AG04450 (cell line): ENCODE data around the gene RNF180. TPM values are rescaled to one million over a fixed set of nuclear protein-coding genes. Genes with fewer than 3 reads are reported as not detected.
A peak's percentile ranks its signal among the peaks of the same experiment; 100 is the strongest.

Experiments used
- CTCF ChIA-PET: fragments of 300-600, 350-600 bp; formaldehyde crosslinking; extraction: SDS; loops from one replicate; lab custom pipeline; 2022; ENCODE audit warnings: antibody characterized with exemption, inconsistent platforms; lab: Charles Lee
- POLR2A ChIA-PET: fragments of 350-600 bp; formaldehyde crosslinking; extraction: SDS; loops from one replicate; lab custom pipeline; 2021; ENCODE audit warnings: antibody characterized with exemption, inconsistent platforms; lab: Yijun Ruan, JAX
- DNase-seq: peaks from one replicate; pipeline ENCODE4 v3.0.0-alpha.2; 2011; ENCODE audit warnings: low read depth, low spot score
- H3K27ac ChIP-seq: one replicate; pipeline ENCODE4 v1.5.1; 2012; ENCODE audit warnings: low read depth, low read length, control low read depth
- H3K27me3 ChIP-seq: one replicate; pipeline ENCODE4 v1.6.0; 2012; ENCODE audit warnings: low read length; ENCODE audit not compliant: control insufficient read depth, insufficient read depth
- H3K4me3 ChIP-seq: 2 replicates; pipeline ENCODE4 v1.5.1; 2011; ENCODE audit warnings: mild to moderate bottlenecking, low read depth, low read length, control low read depth
- H3K9me3 ChIP-seq: 2 replicates; pipeline ENCODE4 v1.5.1; 2012; ENCODE audit warnings: low read length; ENCODE audit not compliant: control insufficient read depth, insufficient read depth
- CTCF ChIP-seq: IDR thresholded peaks from 2 replicates; pipeline ENCODE4 v1.5.1; 2011; ENCODE audit warnings: low read depth, low read length, control low read depth, inconsistent platforms
- polyA plus RNA-seq: library from polyadenylated mRNA; depleted of rRNA; stranded (reverse); fragments of >200 nt; gene quantifications from 2 replicates; pipeline ENCODE4 v1.2.3, GENCODE V29; 2011

Gene RNF180
- polyA plus RNA-seq, 1 experiment: 0.02 TPM

DNA sequence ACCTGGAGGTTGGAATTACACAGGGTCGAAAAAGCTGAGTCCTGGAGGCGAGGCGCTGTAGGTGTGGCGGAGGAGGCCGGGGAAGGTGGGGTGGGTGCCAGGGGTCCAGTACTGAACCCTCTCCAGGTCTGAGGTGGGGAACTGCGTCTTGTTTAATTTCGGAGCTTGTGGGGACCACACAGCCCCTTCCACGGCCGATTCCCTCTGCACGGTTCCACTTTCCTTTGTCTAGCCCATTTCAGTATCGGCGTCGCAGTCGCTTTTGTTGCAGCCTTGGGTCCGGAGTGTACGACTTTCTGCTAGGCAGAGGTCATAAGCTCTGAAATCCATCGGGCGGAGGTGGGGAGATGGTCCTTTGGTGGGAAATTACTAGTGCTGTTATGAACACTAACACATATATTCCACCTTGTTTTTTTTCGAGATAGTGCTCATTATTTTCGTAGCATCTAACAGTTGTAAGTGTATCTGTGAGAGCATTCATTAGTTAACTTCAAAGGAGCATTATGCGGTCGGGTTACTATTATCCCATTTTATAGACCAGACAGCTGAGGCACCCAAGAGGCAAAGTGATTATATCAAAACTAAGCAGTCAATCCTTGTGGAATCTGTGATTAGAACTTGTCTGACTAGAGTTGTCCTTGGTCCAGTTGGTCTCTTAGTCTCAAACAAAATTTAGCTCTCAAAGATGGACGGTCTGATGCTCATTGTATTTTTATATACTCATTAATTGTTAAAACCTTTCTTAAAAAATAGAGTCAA, 737 bp downstream of the RNF180 start:
- ChIA-PET POLR2A (no interaction called here), CTCF (no interaction called here)
- no peaks in the 10 kb centered on the region; the same call in 1 of the 2 replicates for H3K9me3 ChIP-seq
- H3K27me3 ChIP-seq: peaks cover 20% of the 10 kb centered on the region
- TF ChIP-seq CTCF: no peak
- H3K4me3 ChIP-seq: peak overlapping the region; percentile 39
- no peak overlapping the region for H3K27ac ChIP-seq
- DNase-seq: no peak

GRCh38 chr5:64176301-64176700, 10.7 kb downstream of the RNF180 start:
- no peaks in the 10 kb centered on the region for H3K9me3 ChIP-seq
- CTCF ChIA-PET: no interaction called here
- DNase-seq: no peak
- POLR2A ChIA-PET: no interaction called here
- no peaks in the 10 kb centered on the region for H3K27me3 ChIP-seq
- H3K27ac ChIP-seq: no peak overlapping the region
- no peak for TF ChIP-seq CTCF
- no peak overlapping the region for H3K4me3 ChIP-seq

GRCh38 chr5:64180661-64181343, 15.2 kb downstream of the RNF180 start:
- POLR2A ChIA-PET: no interaction called here
- CTCF ChIA-PET: no interaction called here
- Histone ChIP-seq H3K27ac (no peak overlapping the region), H3K4me3 (no peak overlapping the region), H3K27me3 (no peaks in the 10 kb centered on the region), H3K9me3 (no peaks in the 10 kb centered on the region)
- no peak for TF ChIP-seq CTCF
- no peak for DNase-seq

GRCh38 chr5:64181440-64181839, 15.8 kb downstream of the RNF180 start:
- H3K27me3 ChIP-seq: no peaks in the 10 kb centered on the region
- POLR2A ChIA-PET: no interaction called here
- DNase-seq: no peak
- H3K9me3 ChIP-seq: no peaks in the 10 kb centered on the region
- H3K4me3 ChIP-seq: no peak overlapping the region
- CTCF ChIA-PET: no interaction called here
- no peak for TF ChIP-seq CTCF
- no peak overlapping the region for H3K27ac ChIP-seq

DNA sequence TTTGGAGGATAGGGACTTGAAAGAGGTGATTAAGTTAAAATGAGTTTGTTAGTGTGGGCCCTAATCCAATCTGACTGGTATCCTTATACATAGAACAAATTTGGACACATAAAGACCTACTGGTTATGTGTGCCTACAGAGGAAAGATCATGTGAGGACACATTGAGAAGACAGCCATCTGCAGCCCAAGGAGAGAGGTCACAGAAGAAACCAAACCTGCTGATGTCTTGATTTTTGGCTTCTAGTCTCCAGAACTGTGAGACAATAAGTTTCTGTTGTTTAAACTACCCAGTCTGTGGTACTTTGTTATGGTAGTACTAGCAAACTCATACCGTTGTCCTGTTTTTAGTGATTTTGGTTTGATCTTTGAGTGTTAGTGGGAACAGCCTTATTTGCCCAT, 18.3 kb downstream of the RNF180 start:
- no peaks in the 10 kb centered on the region for H3K9me3 ChIP-seq
- ChIA-PET CTCF (no interaction called here), POLR2A (no interaction called here)
- H3K27ac ChIP-seq: no peak overlapping the region
- TF ChIP-seq CTCF: no peak
- H3K4me3 ChIP-seq: no peak overlapping the region
- no peak for DNase-seq
- H3K27me3 ChIP-seq: no peaks in the 10 kb centered on the region
